KBM-7 (cell line): ENCODE results near the gene HGD.

ENCODE experiments used
- DNase-seq: peaks from one replicate; pipeline ENCODE4 v3.0.0-alpha.2; 2015
- in situ Hi-C: fragments of 300-500 bp; cut with MboI; formaldehyde crosslinking; loops from 2 replicates; pipeline ENCODE4 v1.14.3; 2020; ENCODE audit warnings: low sequenced_read_pairs, low pct_unique_long_range_greater_than_20kb, mixed read lengths

Gene HGD

DNA sequence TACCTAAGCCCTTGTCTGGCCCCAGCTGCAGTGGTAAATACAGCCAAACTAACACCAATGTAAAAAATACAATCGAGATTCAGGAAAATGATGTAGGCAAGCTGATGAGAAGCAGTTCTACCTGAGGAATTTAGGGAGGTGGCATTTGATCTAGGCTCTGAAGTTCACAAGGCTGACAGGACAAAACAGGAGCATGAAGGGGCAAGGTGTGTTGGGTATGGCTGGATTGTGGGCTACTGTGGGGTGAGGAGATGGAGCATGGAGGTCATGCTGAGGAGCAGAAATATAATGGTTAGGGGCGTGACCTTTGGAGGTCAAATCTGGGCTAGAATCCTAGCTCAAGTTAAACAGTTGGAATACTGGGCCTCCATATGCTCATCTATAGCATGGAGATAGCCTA is 79.4 kb downstream of the HGD start:
- DNase-seq = no peak
- in situ Hi-C loops = no loop called here

- in situ Hi-C loops = no loop called here
- DNase-seq = no peak
Observed at GRCh38 chr3:120601554-120601953, 80.5 kb downstream of the HGD start.

DNA sequence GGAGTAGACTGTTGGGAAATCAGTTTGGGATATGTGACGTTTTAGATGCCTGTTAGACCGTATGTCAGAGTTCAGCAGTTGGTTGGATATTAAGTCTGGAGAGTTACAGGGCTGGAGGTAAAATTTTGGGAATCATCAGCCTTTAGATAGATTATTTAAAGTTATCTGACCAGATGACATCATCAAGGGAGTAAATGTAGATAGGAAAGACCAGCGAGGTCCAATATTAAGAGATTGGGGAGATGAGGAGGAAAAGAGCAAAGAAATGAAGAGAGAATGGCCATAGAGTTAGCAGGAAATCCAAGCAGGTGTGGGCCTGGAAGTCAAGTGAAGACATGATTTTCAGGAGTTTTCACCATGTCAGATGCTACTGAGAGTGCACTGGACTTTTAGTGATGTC is 82.8 kb downstream of the HGD start:
- DNase-seq = no peak
- in situ Hi-C loops = no loop called here

GRCh38 chr3:120597445-120598049 is 84.5 kb downstream of the HGD start:
- in situ Hi-C loops = no loop called here
- DNase-seq = no peak

GRCh38 chr3:120596853-120597223 is 85.2 kb downstream of the HGD start:
- no peak for DNase-seq
- in situ Hi-C loops = no loop called here

DNA sequence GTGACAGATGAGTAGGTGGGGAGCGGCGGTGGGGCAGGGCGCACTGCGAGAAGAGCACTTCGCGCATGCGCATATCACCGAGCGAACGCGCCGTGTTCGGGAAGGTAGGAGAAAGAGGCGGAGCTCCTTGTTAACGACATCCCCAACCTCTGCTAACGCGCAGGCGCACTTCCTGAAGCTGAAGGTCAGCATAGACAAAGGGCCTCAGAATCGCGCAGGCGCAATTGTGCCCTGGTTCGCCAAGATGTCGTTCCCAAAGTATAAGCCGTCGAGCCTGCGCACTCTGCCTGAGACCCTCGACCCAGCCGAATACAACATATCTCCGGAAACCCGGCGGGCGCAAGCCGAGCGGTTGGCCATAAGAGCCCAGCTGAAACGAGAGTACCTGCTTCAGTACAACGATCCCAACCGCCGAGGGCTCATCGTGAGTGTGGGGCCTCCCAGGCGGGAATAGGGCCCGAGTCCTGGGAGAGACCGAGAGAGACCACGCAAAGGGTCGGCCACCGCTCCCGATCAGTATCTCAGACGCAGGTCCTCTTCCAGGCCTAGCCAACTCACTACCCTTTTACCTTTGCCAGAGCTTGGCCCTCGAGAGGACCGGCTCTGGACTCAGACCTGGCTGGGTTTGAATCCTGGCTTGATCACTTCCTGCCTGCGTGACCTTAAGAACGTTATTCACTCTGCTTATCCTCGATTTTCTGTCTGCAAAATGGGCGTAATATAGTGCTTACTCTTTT is 85.8 kb downstream of the HGD start, which contains the start of gene NDUFB4:
NDUFB4 (plus strand) TSS at position 221 of the 737 bp plus-strand sequence; CDS start at position 245, 24 bp downstream.
- in situ Hi-C loops = no loop called here
- peak; percentile 96 for DNase-seq

- DNase-seq = no peak
- in situ Hi-C loops = no loop called here
Observed at GRCh38 chr3:120595788-120596115, 86.3 kb downstream of the HGD start.

GRCh38 chr3:120587332-120587975 is 94.6 kb downstream of the HGD start:
- in situ Hi-C loops = no loop called here
- DNase-seq = no peak
